GM12878 (cell line): ENCODE data around the gene SIN3A. TPM values are rescaled to one million over a fixed set of nuclear protein-coding genes. Genes with fewer than 3 reads are reported as not detected.
A peak's percentile ranks its signal among the peaks of the same experiment; 100 is the strongest.

Source experiments
- ATAC-seq: fragments of 200-7000 bp; cut with Tn5 transposase; 3 replicates; pipeline ENCODE4 v1.9.1; 2020; ENCODE audit warnings: mild to moderate bottlenecking, moderate library complexity
- BruUV-seq: library from RNA; stranded (reverse); fragments of 400-500 nt; replicated peaks from 2 replicates; lab custom pipeline; 2021; lab: Mats Ljungman, UMichigan
- CTCF ChIA-PET: fragments of 300-600 bp; sonication (Branson Sonifier 250); formaldehyde crosslinking; extraction: SDS; loops from one replicate; lab custom pipeline; 2021; ENCODE audit warnings: inconsistent platforms; lab: Yijun Ruan, JAX
- POLR2A ChIA-PET: fragments of 350-600 bp; formaldehyde crosslinking; extraction: SDS; loops from one replicate; lab custom pipeline; 2021; ENCODE audit warnings: inconsistent platforms; lab: Charles Lee
- RAD21 ChIA-PET: fragments of 300-600 bp; sonication (Branson Sonifier 250); formaldehyde crosslinking; loops from one replicate; lab custom pipeline; 2023; ENCODE audit warnings: antibody characterized with exemption; ENCODE audit not compliant: unreplicated experiment; lab: Charles Lee
- SMC1A ChIA-PET: fragments of 300-600 bp; sonication (Branson Sonifier 250); formaldehyde crosslinking; loops from one replicate; lab custom pipeline; 2023; ENCODE audit not compliant: unreplicated experiment, uncharacterized antibody; lab: Charles Lee
- DNase-seq: peaks from one replicate; pipeline ENCODE4 v3.0.0-alpha.2; 2011; ENCODE audit warnings: low read depth, low spot score
- FAIRE-seq: peaks from 3 replicates; lab custom pipeline; 2011; peaks lifted over from hg19 to GRCh38; lab: Jason Lieb, UNC
- H2AFZ ChIP-seq: 2 replicates; pipeline ENCODE4 v1.6.0; 2011; ENCODE audit warnings: low read depth, low read length, control low read depth; ENCODE audit not compliant: control insufficient read depth
- H3K27ac ChIP-seq: 2 replicates; pipeline ENCODE4 v1.5.1; 2011; ENCODE audit warnings: control low read depth; ENCODE audit not compliant: control insufficient read depth, insufficient read depth
- H3K27me3 ChIP-seq, 2 experiments: replicated peaks in 1 of 2; 2 replicates each; pipeline versions ENCODE4 v1.6.0 to v1.6.1; 2011; ENCODE audit warnings: low read length in 1 of 2; ENCODE audit not compliant: control insufficient read depth in 2 of 2, insufficient read depth in 2 of 2
- H3K36me3 ChIP-seq, 2 experiments: 2 replicates each; pipeline ENCODE4 v1.5.1; 2011; ENCODE audit warnings: low read length in 1 of 2; ENCODE audit not compliant: control insufficient read depth in 2 of 2, insufficient read depth in 2 of 2
- H3K4me1 ChIP-seq: 2 replicates; pipeline ENCODE4 v1.6.1; 2011; ENCODE audit warnings: mild to moderate bottlenecking, low read length, moderate library complexity, mixed read lengths; ENCODE audit not compliant: control insufficient read depth, insufficient read depth
- H3K4me2 ChIP-seq: 2 replicates; pipeline ENCODE4 v1.6.0; 2011; ENCODE audit warnings: control low read depth; ENCODE audit not compliant: control insufficient read depth, insufficient read depth
- H3K4me3 ChIP-seq: fragments of 200-600 bp; sonication (generic); 2 replicates; pipeline ENCODE4 v1.5.1; 2016
- H3K79me2 ChIP-seq: 2 replicates; pipeline ENCODE4 v1.6.0; 2011; ENCODE audit warnings: low read length; ENCODE audit not compliant: control insufficient read depth, insufficient read depth
- H3K9ac ChIP-seq: 2 replicates; pipeline ENCODE4 v1.8.0; 2011; ENCODE audit warnings: low read length, control low read depth, mixed read lengths; ENCODE audit not compliant: control insufficient read depth, insufficient read depth
- H3K9me3 ChIP-seq: replicated peaks from 3 replicates; pipeline ENCODE4 v1.5.1; 2011; ENCODE audit warnings: mild to moderate bottlenecking, low read length; ENCODE audit not compliant: control insufficient read depth, insufficient read depth
- H4K20me1 ChIP-seq: 2 replicates; pipeline ENCODE4 v1.6.0; 2011; ENCODE audit not compliant: control insufficient read depth, insufficient read depth
- CBFB ChIP-seq: IDR thresholded peaks from 2 replicates; pipeline ENCODE4 v1.6.1; 2016; ENCODE audit warnings: antibody characterized with exemption, low read depth
- CREM ChIP-seq: IDR thresholded peaks from 2 replicates; pipeline ENCODE4 v1.6.1; 2014; ENCODE audit warnings: antibody characterized with exemption, low read depth
- GABPA ChIP-seq: IDR thresholded peaks from 2 replicates; pipeline ENCODE4 v1.6.1; 2014; ENCODE audit warnings: antibody characterized with exemption, low read depth, mild to moderate bottlenecking, inconsistent platforms
- HDAC2 ChIP-seq: fragments of 200-600 bp; sonication (generic); IDR thresholded peaks from 2 replicates; pipeline ENCODE4 v1.6.1; 2017
- KLF5 ChIP-seq: fragments of 450-650 bp; IDR thresholded peaks from 2 replicates; pipeline ENCODE4 v1.6.1; 2014; ENCODE audit warnings: mild to moderate bottlenecking; ENCODE audit not compliant: partially characterized antibody
- MTA2 ChIP-seq: fragments of 450-650 bp; IDR thresholded peaks from 2 replicates; pipeline ENCODE4 v1.6.1; 2016; ENCODE audit warnings: low read depth, mild to moderate bottlenecking, moderate library complexity
- NFXL1 ChIP-seq: fragments of 450-650 bp; IDR thresholded peaks from 2 replicates; pipeline ENCODE4 v1.6.1; 2017; ENCODE audit warnings: antibody characterized with exemption, mild to moderate bottlenecking, borderline replicate concordance
- RFX5 ChIP-seq: IDR thresholded peaks from 2 replicates; pipeline ENCODE4 v1.6.1; 2011; ENCODE audit warnings: low read depth, low read length, improper control_type of control experiment
- whole genome bisulfite sequencing: methylation state at CpG from one replicate; pipeline ENCODE4 v1.1.6; 2016; ENCODE audit warnings: low lambda C conversion rate; ENCODE audit not compliant: insufficient replicate concordance, insufficient coverage; ENCODE audit errors: missing lambda C conversion rate; 5-methylcytosine and 5-hydroxymethylcytosine counted together
- in situ Hi-C: fragments of 300-500 bp; cut with MboI; formaldehyde crosslinking; loops from 9 replicates; pipeline ENCODE4 v1.14.3; 2018; ENCODE audit warnings: mixed read lengths
- intact Hi-C: fragments of 100-400 bp; cut with micrococcal nuclease; formaldehyde crosslinking; loops from one replicate; pipeline ENCODE4 v1.14.2; 2022; ENCODE audit not compliant: unreplicated experiment
- polyA plus RNA-seq, 11 experiments: library from polyadenylated mRNA; depleted of rRNA in 4 of 11; unstranded in 6 of 11; stranded (reverse) in 5 of 11; fragments of >200 nt; fragmentation: Nextera tagmentation in 4 of 11; fragmentation: Illumina TruSeq in 1 of 11; extraction: Ambion mirVana in 4 of 11; extraction: Trizol in 1 of 11; gene quantifications; 1 replicate in 1 of 11; 2 replicates in 10 of 11; pipeline versions ENCODE4 v1.2.1 to v1.2.3, GENCODE V29; 2011 to 2016; ENCODE audit warnings: inconsistent platforms in 2 of 11, missing spikeins in 2 of 11, low read depth in 1 of 11
- total RNA-seq, 4 experiments: library from RNA; depleted of rRNA in 3 of 4; stranded (reverse); fragments of >200 nt in 3 of 4; fragmentation: Illumina TruSeq in 1 of 4; extraction: Trizol in 1 of 4; gene quantifications; 2 replicates each; pipeline versions ENCODE4 v1.2.1 to v1.2.3, GENCODE V29; 2013 to 2021
- TF ChIP-seq, protein P1 (sequence below): IDR thresholded peaks from 2 replicates; pipeline ENCODE4 v1.6.1; 2012; ENCODE audit warnings: low read depth, low read length, improper control_type of control experiment
- TF ChIP-seq, protein P2 (sequence below): fragments of 450-650 bp; IDR thresholded peaks from 2 replicates; pipeline ENCODE4 v1.6.1; 2017; ENCODE audit warnings: low read depth, mild to moderate bottlenecking, moderate library complexity

The SIN3A gene
- total and polyA plus RNA-seq, 10 of the 15 experiments (the other 5 are each of a cell fraction or from before 2014, with no cell fraction given) = 6.4 to 62.2 (median 29.2) TPM

DNA sequence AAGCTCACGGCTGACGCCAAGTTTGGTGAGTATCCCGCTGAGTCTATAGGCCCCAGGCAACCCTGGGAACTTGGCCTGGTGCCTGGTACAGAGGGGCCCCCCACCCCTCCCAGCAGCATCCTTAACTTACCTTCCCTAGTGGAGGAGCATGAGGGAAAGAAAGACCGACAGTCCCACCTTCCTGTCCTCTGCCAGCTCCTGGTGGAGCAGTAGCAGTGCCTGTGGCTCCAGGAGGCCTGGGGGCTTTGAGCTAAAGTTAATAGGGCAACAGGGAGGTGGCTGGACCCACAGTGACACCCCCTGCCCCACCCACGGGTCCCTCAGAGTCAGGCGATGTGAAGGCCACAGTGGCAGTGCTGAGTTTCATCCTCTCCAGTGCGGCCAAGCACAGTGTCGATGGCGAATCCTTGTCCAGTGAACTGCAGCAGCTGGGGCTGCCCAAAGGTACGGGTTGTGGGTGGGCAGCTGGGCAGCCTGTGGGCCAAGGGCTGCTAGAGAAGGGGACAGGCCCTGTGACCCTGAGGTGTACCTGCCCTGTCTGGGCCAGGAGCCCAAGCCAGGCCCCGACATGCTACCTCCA is 112.7 kb downstream of the SIN3A start:
- Histone ChIP-seq H3K27ac (no peak overlapping the region), H3K4me2 (no peak overlapping the region), H3K36me3 (peaks cover 0 to 5% of the 10 kb centered on the region in 2 experiments; a peak in 1 of 4 replicates), H3K27me3 (no peaks in the 10 kb centered on the region), H3K9ac (no peak overlapping the region), H2AFZ (no peak overlapping the region), H3K9me3 (no peaks in the 10 kb centered on the region), H3K4me1 (no peaks in the 10 kb centered on the region; the same call in 1 of the 2 replicates), H3K4me3 (no peak overlapping the region), H3K79me2 (peaks cover 10% of the 10 kb centered on the region), H4K20me1 (no peaks in the 10 kb centered on the region)
- BruUV-seq = no TSS peak
- FAIRE-seq = no peak
- ChIA-PET CTCF (no interaction called here), RAD21 (no interaction called here), POLR2A (no interaction called here), SMC1A (interaction anchor here (1.4 kb wide), 1 partner anchor 29 kb away, joined by 4 read pairs; no protein-coding TSS in a partner anchor)
- no peak for ATAC-seq
- in situ Hi-C loops (no loop called here), intact Hi-C loops (no loop called here)
- no peak for DNase-seq
- TF ChIP-seq CBFB = no peak
- TF ChIP-seq HDAC2 = no peak
- TF ChIP-seq, protein P1, sequence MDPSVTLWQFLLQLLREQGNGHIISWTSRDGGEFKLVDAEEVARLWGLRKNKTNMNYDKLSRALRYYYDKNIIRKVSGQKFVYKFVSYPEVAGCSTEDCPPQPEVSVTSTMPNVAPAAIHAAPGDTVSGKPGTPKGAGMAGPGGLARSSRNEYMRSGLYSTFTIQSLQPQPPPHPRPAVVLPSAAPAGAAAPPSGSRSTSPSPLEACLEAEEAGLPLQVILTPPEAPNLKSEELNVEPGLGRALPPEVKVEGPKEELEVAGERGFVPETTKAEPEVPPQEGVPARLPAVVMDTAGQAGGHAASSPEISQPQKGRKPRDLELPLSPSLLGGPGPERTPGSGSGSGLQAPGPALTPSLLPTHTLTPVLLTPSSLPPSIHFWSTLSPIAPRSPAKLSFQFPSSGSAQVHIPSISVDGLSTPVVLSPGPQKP = no peak
- WGBS = 94% methylated on average over 11 of the region's 11 CpGs

DNA sequence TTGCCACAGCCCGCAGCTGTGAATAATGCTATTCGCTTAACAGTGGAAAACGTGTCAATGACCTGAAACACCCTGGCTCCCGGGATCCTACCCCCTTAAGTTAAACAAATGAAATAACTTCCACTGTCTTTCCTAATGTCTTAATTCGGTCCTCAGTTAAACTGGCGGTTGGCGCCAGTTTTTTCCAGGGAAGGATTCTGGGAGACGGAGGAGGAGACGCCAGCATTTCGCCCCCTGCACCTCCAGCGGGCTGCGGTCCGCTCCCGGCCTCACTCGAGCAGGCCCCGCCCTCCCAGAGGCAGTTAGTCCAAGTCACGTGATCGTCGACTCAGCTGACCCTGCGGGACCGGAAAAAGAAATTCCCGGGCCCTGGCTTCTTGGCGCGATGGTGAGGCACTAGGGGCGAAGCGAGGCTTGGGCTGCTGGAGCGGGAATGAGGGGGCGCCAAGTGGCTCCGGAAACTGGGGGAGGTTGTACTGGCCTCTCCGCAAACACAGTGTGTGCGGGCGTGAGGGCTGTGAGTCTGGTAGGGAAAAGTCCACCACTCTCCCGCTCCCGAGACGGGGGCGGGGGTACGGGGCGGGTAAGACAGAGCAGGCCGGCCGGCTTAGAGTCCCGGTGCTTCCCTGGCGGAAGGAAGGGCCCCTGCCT is 115.7 kb downstream of the SIN3A start, which contains the start of gene COMMD4:
TSS of gene COMMD4 (plus strand) at position 359 of the 651 bp plus-strand sequence. CDS start at position 386, 27 bp downstream.
- Histone ChIP-seq H3K79me2 (peaks cover 10% of the 10 kb centered on the region), H4K20me1 (no peaks in the 10 kb centered on the region), H3K27ac (peak within 1 kb of the TSS; percentile 63), H3K4me2 (peak within 1 kb of the TSS; percentile 94), H2AFZ (peak within 1 kb of the TSS; percentile 92), H3K36me3 (peaks cover 0 to 5% of the 10 kb centered on the region in 2 experiments; a peak in 1 of 4 replicates), H3K9ac (peak within 1 kb of the TSS; percentile 86), H3K9me3 (no peaks in the 10 kb centered on the region), H3K4me1 (no peaks in the 10 kb centered on the region; the same call in 1 of the 2 replicates), H3K27me3 (no peaks in the 10 kb centered on the region), H3K4me3 (peak within 1 kb of the TSS; percentile 96)
- under 1% methylated on average over 32 of the region's 42 CpGs for WGBS
- BruUV-seq = no TSS peak
- intact Hi-C loops = no loop called here
- POLR2A ChIA-PET = interaction anchor here (1.0 to 1.6 kb wide), 2 partner anchors 32 to 304 kb away, joined by 3 to 7 read pairs; partner anchors contain the start of genes IMP3 and MAN2C1
- DNase-seq (no peak), FAIRE-seq (peak; percentile 80), ATAC-seq (peak; percentile 86)
- in situ Hi-C loops = no loop called here
- SMC1A ChIA-PET = interaction anchor here (1.3 to 1.7 kb wide), 3 partner anchors 13 to 313 kb away, joined by 3 to 6 read pairs (median 3); partner anchors contain the start of genes MAN2C1 and PPCDC
- CTCF ChIA-PET = interaction anchor here (1.3 to 2.5 kb wide), 2 partner anchors 32 to 350 kb away, joined by 3 to 15 read pairs; partner anchors contain the start of gene MAN2C1
- RAD21 ChIA-PET = interaction anchor here (0.9 to 1.4 kb wide), 2 partner anchors 32 to 293 kb away, joined by 3 to 8 read pairs; partner anchors contain the start of gene MAN2C1
- TF ChIP-seq RFX5 (no peak), NFXL1 (no peak), KLF5 (no peak), GABPA (peak; percentile 67; the same call in 1 of the 2 replicates), MTA2 (no peak), CREM (0 out of 2 replicates have a peak, but pooled peaks have one; percentile 13)
- TF ChIP-seq, protein P1 = no peak; the same call in 1 of the 2 replicates
- TF ChIP-seq, protein P2, sequence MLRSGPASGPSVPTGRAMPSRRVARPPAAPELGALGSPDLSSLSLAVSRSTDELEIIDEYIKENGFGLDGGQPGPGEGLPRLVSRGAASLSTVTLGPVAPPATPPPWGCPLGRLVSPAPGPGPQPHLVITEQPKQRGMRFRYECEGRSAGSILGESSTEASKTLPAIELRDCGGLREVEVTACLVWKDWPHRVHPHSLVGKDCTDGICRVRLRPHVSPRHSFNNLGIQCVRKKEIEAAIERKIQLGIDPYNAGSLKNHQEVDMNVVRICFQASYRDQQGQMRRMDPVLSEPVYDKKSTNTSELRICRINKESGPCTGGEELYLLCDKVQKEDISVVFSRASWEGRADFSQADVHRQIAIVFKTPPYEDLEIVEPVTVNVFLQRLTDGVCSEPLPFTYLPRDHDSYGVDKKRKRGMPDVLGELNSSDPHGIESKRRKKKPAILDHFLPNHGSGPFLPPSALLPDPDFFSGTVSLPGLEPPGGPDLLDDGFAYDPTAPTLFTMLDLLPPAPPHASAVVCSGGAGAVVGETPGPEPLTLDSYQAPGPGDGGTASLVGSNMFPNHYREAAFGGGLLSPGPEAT = peak; percentile 99
